Heart left ventricle (tissue), 16 donors: ENCODE results near the gene TRAF3. TPM values are rescaled to one million over a fixed set of nuclear protein-coding genes. Genes with fewer than 3 reads are reported as not detected.

Experiments
- ATAC-seq, 4 donors: fragments of 200-7000 bp; cut with Tn5 transposase; one replicate each; pipeline ENCODE4 v1.9.1; 2020 to 2022; ENCODE audit warnings: moderate library complexity in 4 of 4, mild to moderate bottlenecking in 3 of 4, moderate number of reproducible peaks in 1 of 4
- DNase-seq, 5 donors: peaks; one replicate each; pipeline ENCODE4 v3.0.0-alpha.2; 2020
- H3K27ac ChIP-seq, 12 donors: fragments of 200-600 bp; sonication (generic) in 4 of 12; one replicate each; pipeline versions ENCODE4 v1.5.0 to v1.8.0; 2016 to 2022; ENCODE audit warnings: mild to moderate bottlenecking in 2 of 12
- H3K27me3 ChIP-seq, 9 donors: fragments of 200-600 bp; sonication (generic) in 2 of 9; one replicate each; pipeline versions ENCODE4 v1.5.1 to v1.8.0; 2016 to 2022; ENCODE audit warnings: mild to moderate bottlenecking in 3 of 9
- H3K36me3 ChIP-seq, 9 donors: fragments of 200-600 bp; sonication (generic) in 2 of 9; one replicate each; pipeline versions ENCODE4 v1.5.0 to v1.8.0; 2018 to 2022; ENCODE audit warnings: mild to moderate bottlenecking in 2 of 9
- H3K4me1 ChIP-seq, 12 donors: fragments of 200-600 bp; sonication (generic) in 4 of 12; one replicate each; pipeline versions ENCODE4 v1.5.0 to v1.8.0; 2016 to 2022; ENCODE audit warnings: mild to moderate bottlenecking in 3 of 12
- H3K4me3 ChIP-seq, 12 donors: fragments of 200-600 bp; sonication (generic) in 4 of 12; one replicate each; pipeline versions ENCODE4 v1.5.0 to v1.8.0; 2017 to 2022; ENCODE audit warnings: mild to moderate bottlenecking in 9 of 12, moderate library complexity in 4 of 12
- H3K9me3 ChIP-seq, 12 donors: fragments of 200-600 bp; sonication (generic) in 4 of 12; one replicate each; pipeline versions ENCODE4 v1.5.0 to v1.8.0; 2016 to 2022; ENCODE audit warnings: mild to moderate bottlenecking in 1 of 12
- CTCF ChIP-seq, 12 donors: fragments of 200-600 bp; sonication (generic) in 4 of 12; IDR thresholded peaks; one replicate each; pipeline versions ENCODE4 v1.5.0 to v1.8.0; 2018 to 2022; ENCODE audit warnings: antibody characterized with exemption in 12 of 12, mild to moderate bottlenecking in 5 of 12
- POLR2A ChIP-seq, 2 donors: fragments of 450-650 bp; IDR thresholded peaks; one replicate each; pipeline ENCODE4 v1.6.1; 2017; ENCODE audit warnings: antibody characterized with exemption in 2 of 2, mild to moderate bottlenecking in 2 of 2, moderate library complexity in 2 of 2
- WGBS, 4 donors: extraction: QIAGEN DNeasy Blood & Tissue Kit in 2 of 4; methylation state at CpG; one replicate each; pipeline versions ENCODE4 v1.1.5 to v1.1.7; 2013 to 2018; 5-methylcytosine and 5-hydroxymethylcytosine counted together
- intact Hi-C, 10 donors: fragments of 100-400 bp; cut with DNase I; formaldehyde crosslinking; loops; one replicate each; pipeline versions ENCODE4 v1.11.1 to v1.14.2; 2022
- polyA plus RNA-seq, 2 donors: library from polyadenylated mRNA; stranded (reverse); fragments of 200-250 nt; gene quantifications; one replicate each; pipeline ENCODE4 v1.2.3, GENCODE V29; 2013
- total RNA-seq, 9 donors: library from RNA; depleted of rRNA in 2 of 9; stranded (reverse); fragments of >200 nt in 2 of 9; fragmentation: NEBNext Ultra II Directional in 3 of 9; extraction: Animal tissue kit (Norgen Biotek cat#: 25700) in 3 of 9; gene quantifications; one replicate each; pipeline versions ENCODE4 v1.1.0 to v1.2.4, GENCODE V29; 2016 to 2023
- donor health status: ischemic (EF 13 %, LVEDD 7.1; RV severe dilation, severe dysfunction).
- donor health status: healthy with polysubstance abuse.
- donor health status: DM: no; HTN: yes; CAD: no.
- donor health status: DM: no; HTN: no; CAD: no.
- donor health status: ischemic (EF 25% LVEDD 6.9; RV normal size, moderate dysfunction).
- donor health status: ischemic (EF 25% LVEDD 5.7; RV mildly dilated, moderate dysfunction).
- donor health status: healthy.
- donor health status: DM: yes; HTN: yes; CAD: no.
- donor health status: ischemic (EF 35%, LVEDD 5.7; RV mildly dilated, moderate dysfunction).
- donor health status: nonischemic (EF 11% LVEDD 7.7; RV severe dilation, severe dysfunction).
- donor health status: DM: yes; HTN: yes; CAD: no.
- donor health status: PGD.
- donor health status: ischemic (EF 29% LVEDD 5.4; RV normal size, mild dysfunction).
- donor health status: nonischemic (EF 23%, LVEDD 6.1; RV moderate dilation, normal function).

Gene TRAF3
- total and polyA plus RNA-seq, 11 donors = 1.6 to 20.6 (median 10.6) TPM

DNA sequence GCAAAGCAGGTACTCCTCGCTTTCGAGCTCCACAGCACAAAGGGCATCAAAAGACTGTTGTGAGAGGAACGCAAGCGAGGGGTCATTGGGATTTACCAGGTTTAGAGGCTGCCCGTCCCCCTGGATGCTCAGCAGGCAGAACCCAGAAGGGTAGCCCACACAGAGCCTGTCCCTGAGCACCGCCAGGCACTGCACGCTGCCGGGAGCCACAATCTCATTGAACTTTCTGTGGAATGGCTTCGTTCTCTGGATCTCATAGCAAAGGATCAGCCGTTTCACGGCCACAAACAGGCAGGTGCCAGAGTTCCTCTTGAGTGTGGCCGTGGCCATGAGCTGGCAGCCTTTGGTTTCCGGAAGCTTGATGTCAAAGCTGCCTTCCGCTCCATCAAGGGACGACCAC is 166.7 kb downstream of the TRAF3 start:
- no peak for ATAC-seq
- no peak for DNase-seq
- no peaks in the 10 kb centered on the region for H3K27me3 ChIP-seq
- H3K36me3 ChIP-seq = peaks cover 0 to 93% (median 89%) of the 10 kb centered on the region in 9 donors
- no peak overlapping the region for H3K27ac ChIP-seq
- no peaks in the 10 kb centered on the region for H3K9me3 ChIP-seq
- no peak for TF ChIP-seq POLR2A (IDR thresholded peaks at IDR 0.05)
- no peak for TF ChIP-seq CTCF (IDR thresholded peaks at IDR 0.05)
- H3K4me3 ChIP-seq = no peak overlapping the region
- H3K4me1 ChIP-seq = peaks cover 0 to 7% (median 0%) of the 10 kb centered on the region in 12 donors
- intact Hi-C loops = no loop called here
- WGBS, 4 donors = 92 to 96% (median 95%) methylated on average over 15 of the region's 15 CpGs

- H3K4me1 ChIP-seq = peaks cover 0 to 13% (median 4%) of the 10 kb centered on the region in 12 donors
- no peak for DNase-seq
- no peak overlapping the region for H3K4me3 ChIP-seq
- no peaks in the 10 kb centered on the region for H3K27me3 ChIP-seq
- ATAC-seq = no peak
- H3K36me3 ChIP-seq = peaks cover 0 to 93% (median 89%) of the 10 kb centered on the region in 9 donors
- no peaks in the 10 kb centered on the region for H3K9me3 ChIP-seq
- no peak for TF ChIP-seq POLR2A (IDR thresholded peaks at IDR 0.05)
- TF ChIP-seq CTCF (IDR thresholded peaks at IDR 0.05) = no peak
- WGBS, 4 donors = 92 to 94% (median 93%) methylated on average over 28 to 36 of the region's 36 CpGs
- intact Hi-C loops = no loop called here
- H3K27ac ChIP-seq = no peak overlapping the region
These were observed 167.4 kb downstream of the TRAF3 start for GRCh38 chr14:102944448-102945330.

DNA sequence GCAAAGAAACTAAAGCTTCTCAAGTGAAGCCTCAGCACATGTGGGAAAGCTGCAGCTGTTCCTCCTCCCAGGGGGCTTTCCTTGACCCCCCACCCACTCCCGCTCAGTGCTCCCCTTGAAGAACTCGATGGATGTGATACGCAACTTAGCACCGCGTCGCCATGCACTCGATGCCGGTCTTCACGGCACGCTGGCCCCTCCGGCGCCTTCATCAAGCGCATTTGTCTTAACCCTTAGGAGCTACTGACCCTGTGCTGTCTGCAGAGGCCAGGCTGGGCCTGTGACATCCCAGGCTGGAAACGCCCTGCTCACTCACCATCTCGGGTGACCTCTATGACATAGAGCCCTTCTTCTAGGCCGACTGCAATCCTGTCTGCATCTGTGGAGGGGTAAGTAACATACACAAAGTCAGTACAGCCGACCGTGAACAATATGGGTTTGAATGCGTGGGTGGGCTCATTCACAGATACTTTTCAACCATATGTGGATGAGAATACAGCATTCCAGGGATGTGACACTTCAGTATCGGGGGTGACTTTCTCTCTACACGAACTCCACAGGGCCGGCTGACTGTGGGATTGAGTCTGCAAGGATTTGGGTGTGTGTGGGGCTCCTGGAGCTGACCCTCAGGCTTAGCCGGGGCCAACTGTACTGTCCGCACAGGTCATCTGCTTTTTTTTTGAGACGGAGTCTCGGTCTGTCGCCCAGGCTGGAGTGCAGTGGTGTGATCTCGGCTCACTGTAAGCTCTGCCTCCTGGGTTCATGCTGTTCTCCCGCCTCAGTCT is 168.3 kb downstream of the TRAF3 start:
- no peak for DNase-seq
- 87 to 95% (median 90%) methylated on average over 29 of the region's 29 CpGs for WGBS, 4 donors
- peaks cover 4 to 93% (median 91%) of the 10 kb centered on the region in 9 donors for H3K36me3 ChIP-seq
- H3K4me1 ChIP-seq = peaks cover 0 to 20% (median 5%) of the 10 kb centered on the region in 12 donors
- no peak for ATAC-seq
- H3K27me3 ChIP-seq = no peaks in the 10 kb centered on the region
- no peak overlapping the region for H3K27ac ChIP-seq
- intact Hi-C loops = no loop called here
- H3K9me3 ChIP-seq = no peaks in the 10 kb centered on the region
- TF ChIP-seq CTCF (IDR thresholded peaks at IDR 0.05) = no peak
- TF ChIP-seq POLR2A (IDR thresholded peaks at IDR 0.05) = no peak
- no peak overlapping the region for H3K4me3 ChIP-seq
